ENCODE results near the gene TMEM106C. TPM values are rescaled to one million over a fixed set of nuclear protein-coding genes. Genes with fewer than 3 reads are reported as not detected.

TMEM106C gene
- total and polyA plus RNA-seq, 4 donors: 16.2 to 57.8 (median 25.2) TPM

GRCh38 chr12:47940773-47941474 lies 22.5 kb upstream of the TMEM106C start:
- Histone ChIP-seq H3K9me3 (ENCODE audit: control insufficient read depth in 4 of 4, low read length in 3 of 4) (no peaks in the 10 kb centered on the region), H3K9ac (ENCODE audit: low read depth in 1 of 2, low read length in 2 of 2) (no peak overlapping the region), H3K36me3 (ENCODE audit: control insufficient read depth in 4 of 4, insufficient read depth in 3 of 4, low read depth in 1 of 4, low read length in 3 of 4) (no peaks in the 10 kb centered on the region), H3K27me3 (ENCODE audit: control insufficient read depth in 4 of 4, insufficient read depth in 4 of 4, low read length in 3 of 4) (no peaks in the 10 kb centered on the region), H3K4me1 (ENCODE audit: control insufficient read depth in 4 of 4, insufficient read depth in 4 of 4, low read length in 3 of 4) (no peaks in the 10 kb centered on the region), H3K27ac (ENCODE audit: low read depth in 1 of 2, low read length in 2 of 2) (no peak overlapping the region), H3K4me3 (ENCODE audit: low read depth in 1 of 3, low read length in 3 of 3) (no peak overlapping the region)
- WGBS: 95% methylated on average over 10 of the region's 10 CpGs
- TF ChIP-seq CTCF (IDR thresholded peaks at IDR 0.05; ENCODE audit: low read depth, low read length, missing input control): no peak
- no peak for TF ChIP-seq SP1 (IDR thresholded peaks at IDR 0.05)
- no peak for TF ChIP-seq JUND (IDR thresholded peaks at IDR 0.05)
- TF ChIP-seq RXRA (IDR thresholded peaks at IDR 0.05): no peak
- no peak for TF ChIP-seq ZBTB33 (IDR thresholded peaks at IDR 0.05)
- no peak for TF ChIP-seq MAX (IDR thresholded peaks at IDR 0.05)
- TF ChIP-seq TAF1 (conservative IDR thresholded peaks at IDR 0.05): no peak
- no peak for TF ChIP-seq FOXA1 (IDR thresholded peaks at IDR 0.05)
- no peak for TF ChIP-seq YY1 (IDR thresholded peaks at IDR 0.05)
- TF ChIP-seq HNF4A (conservative IDR thresholded peaks at IDR 0.05): no peak
- TF ChIP-seq EGR1 (IDR thresholded peaks at IDR 0.05; ENCODE audit: low read depth in 2 of 2): no peak
- TF ChIP-seq REST (IDR thresholded peaks at IDR 0.05): no peak
- DNase-seq (ENCODE audit: low spot score): no peak

- TF ChIP-seq HNF4G (IDR thresholded peaks at IDR 0.05) (no peak), FOXA2 (IDR thresholded peaks at IDR 0.05) (no peak), CTCF (IDR thresholded peaks at IDR 0.05; ENCODE audit: low read depth, low read length, missing input control) (no peak), YY1 (IDR thresholded peaks at IDR 0.05) (no peak), HNF4A (conservative IDR thresholded peaks at IDR 0.05) (no peak), RAD21 (IDR thresholded peaks at IDR 0.05) (no peak), RXRA (IDR thresholded peaks at IDR 0.05) (no peak), ATF3 (IDR thresholded peaks at IDR 0.05) (no peak)
- Histone ChIP-seq H3K27me3 (ENCODE audit: control insufficient read depth in 4 of 4, insufficient read depth in 4 of 4, low read length in 3 of 4) (no peaks in the 10 kb centered on the region), H3K36me3 (ENCODE audit: control insufficient read depth in 4 of 4, insufficient read depth in 3 of 4, low read depth in 1 of 4, low read length in 3 of 4) (no peaks in the 10 kb centered on the region), H3K4me3 (ENCODE audit: low read depth in 1 of 3, low read length in 3 of 3) (no peak overlapping the region), H3K9me3 (ENCODE audit: control insufficient read depth in 4 of 4, low read length in 3 of 4) (no peaks in the 10 kb centered on the region), H3K27ac (ENCODE audit: low read depth in 1 of 2, low read length in 2 of 2) (no peak overlapping the region), H3K9ac (ENCODE audit: low read depth in 1 of 2, low read length in 2 of 2) (no peak overlapping the region), H3K4me1 (ENCODE audit: control insufficient read depth in 4 of 4, insufficient read depth in 4 of 4, low read length in 3 of 4) (no peaks in the 10 kb centered on the region)
- no peak for DNase-seq (ENCODE audit: low spot score)
- WGBS: 89% methylated on average over 9 of the region's 9 CpGs
Observed at GRCh38 chr12:47941475-47941780, 22.0 kb upstream of the TMEM106C start.

Data from liver (tissue), 9 donors.